ENCODE results near the gene CDC42BPB.
"Not testable (repeated sequence)": the region's sequence is repeated elsewhere in the genome, so short reads cannot be mapped to it uniquely, and the experiment has no call there.

Gene CDC42BPB

GRCh38 chr14:103052407-103052806, 4.9 kb downstream of the CDC42BPB start:
- DNase-seq (ENCODE audit: low spot score), result no peak

- DNase-seq (ENCODE audit: low spot score), result no peak
Measured at GRCh38 chr14:103050935-103051334, 6.4 kb downstream of the CDC42BPB start.

- not testable (repeated sequence) for DNase-seq (ENCODE audit: low spot score)
Measured at GRCh38 chr14:103047453-103047852, 9.9 kb downstream of the CDC42BPB start.

GRCh38 chr14:103045371-103045869, 11.9 kb downstream of the CDC42BPB start:
- no peak for DNase-seq (ENCODE audit: low spot score)

DNA sequence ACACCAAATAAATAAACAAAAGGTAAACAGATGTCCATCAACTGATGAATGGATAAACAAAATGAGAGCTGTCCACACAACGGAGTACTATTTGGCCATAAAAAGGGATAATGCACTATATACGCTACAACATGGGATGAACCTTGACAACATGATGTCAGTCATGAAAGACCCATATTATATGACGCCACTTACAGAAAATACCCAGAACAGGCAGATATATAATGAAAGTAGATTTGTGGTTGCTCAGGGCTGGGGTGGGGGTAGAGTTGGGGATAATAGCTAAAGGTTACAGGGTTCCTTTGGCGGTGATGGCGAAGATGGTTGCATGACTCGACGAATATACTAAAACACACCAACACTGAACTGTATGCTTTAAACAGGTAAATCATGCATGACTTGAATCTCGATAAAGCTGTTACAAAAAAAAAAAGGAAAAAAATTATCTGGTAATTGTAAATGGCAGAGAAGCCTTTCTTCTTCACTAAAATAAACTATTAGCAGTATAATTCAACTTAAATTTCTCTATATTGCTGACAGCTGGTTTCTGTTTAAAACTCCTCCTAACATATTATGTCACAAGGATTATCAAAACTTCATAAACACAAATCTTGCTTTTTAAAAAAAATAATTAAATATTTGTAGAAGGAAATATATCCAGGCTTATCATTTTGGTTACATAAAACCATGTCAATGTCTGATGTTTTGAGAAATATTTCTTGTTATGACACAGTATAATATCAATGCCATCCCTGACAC, 13.9 kb downstream of the CDC42BPB start:
- no peak for DNase-seq (ENCODE audit: low spot score)

GRCh38 chr14:103041464-103041863, 15.9 kb downstream of the CDC42BPB start:
- no peak for DNase-seq (ENCODE audit: low spot score)

DNA sequence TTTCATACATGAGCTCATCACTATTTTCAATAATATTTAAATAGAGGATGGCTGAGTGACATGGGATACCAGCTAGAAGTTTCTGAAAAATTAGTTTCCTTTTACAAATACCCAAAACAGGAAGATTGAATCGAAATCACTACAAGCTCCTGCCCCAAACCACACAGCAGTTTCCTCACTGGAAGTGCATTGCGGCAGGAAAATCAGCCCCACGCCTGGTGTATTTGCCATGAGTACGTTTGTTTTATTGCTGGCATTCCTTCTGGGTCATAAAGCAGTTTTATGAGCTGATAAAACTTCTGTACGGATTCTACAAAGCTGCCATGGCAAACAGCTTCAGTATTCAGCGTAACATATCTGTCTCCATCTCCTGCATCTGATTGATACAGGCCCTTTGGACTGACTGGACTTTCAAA, 23.7 kb downstream of the CDC42BPB start:
- DNase-seq (ENCODE audit: low spot score), result no peak

DNA sequence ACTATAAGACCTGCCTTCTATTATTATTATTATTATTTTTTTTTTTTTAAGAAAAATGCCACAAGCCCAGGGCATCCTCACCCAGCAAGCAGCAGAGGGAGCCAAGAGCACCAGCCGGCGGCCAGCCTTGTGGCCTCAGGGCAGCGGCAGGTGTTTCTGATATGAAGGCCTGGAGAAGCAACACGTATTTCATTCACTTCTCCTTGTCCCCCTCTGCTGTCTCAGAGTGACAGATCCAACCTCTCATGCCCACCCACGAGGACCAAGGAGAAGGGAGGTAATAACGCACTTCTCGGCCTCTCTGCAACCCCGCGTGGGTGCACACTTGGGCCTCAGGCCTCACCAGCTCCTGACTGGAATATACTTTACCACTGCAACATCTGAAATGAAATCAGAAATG, 25.4 kb downstream of the CDC42BPB start:
- DNase-seq (ENCODE audit: low spot score), result no peak

GRCh38 chr14:103031566-103031911, 25.8 kb downstream of the CDC42BPB start:
- no peak for DNase-seq (ENCODE audit: low spot score)

DNA sequence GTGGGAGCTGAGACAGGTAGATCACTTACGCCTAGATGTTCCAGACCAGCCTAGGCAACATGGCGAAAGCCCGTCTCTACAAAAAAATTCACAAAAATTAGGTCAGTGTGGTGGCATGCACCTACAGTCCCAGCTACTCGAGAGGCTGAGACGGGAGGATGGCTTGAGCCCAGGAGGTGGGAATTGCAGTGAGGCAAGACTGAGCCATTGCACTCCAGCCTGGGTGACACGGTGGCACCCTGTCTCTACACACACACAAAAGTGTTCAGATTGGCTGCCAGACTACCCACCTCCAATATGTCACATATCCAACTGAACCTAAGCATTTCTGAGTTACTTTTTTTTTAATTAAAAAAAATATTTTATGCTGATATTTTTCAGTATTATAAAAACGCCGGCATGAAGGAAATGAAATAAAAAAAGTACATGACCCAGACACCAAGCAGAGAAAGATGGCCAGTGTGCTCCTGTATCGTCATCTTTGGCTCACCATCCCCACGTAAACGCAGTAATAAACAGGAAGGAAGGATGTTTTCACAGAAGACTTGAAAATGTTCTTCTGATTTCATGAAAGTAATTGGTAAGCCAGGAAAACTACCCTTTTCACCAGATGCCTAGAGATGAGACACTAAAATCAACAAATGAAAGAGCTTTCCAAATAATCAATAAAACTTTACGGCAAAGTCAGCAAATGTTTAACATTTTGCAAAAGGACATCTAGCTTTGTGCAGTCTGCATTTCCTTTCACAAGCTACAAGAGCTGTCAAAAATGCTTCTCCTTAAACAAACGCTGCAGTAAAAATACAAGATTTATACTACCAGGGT, 26.4 kb downstream of the CDC42BPB start:
- DNase-seq (ENCODE audit: low spot score), result peak; percentile 40

DNA sequence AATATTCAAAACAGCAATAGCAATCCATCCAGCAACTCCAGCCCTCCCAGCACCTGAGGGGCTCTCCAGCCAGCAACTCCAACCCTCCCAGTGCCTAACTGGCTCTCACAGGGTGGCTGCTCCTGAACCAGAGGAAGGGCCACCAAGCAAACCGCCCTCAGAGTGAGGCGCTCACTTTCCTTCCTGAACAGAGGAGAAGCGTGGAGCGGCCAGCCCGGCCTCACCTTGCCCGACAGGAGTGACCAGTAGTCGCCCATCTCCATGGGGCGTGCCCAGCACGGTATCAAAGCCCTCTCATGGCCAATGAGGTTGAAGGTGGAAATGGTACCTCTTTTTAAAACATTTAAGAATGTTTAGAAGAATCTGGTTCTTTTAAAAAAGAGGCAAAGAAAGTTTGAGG, 27.4 kb downstream of the CDC42BPB start:
- DNase-seq (ENCODE audit: low spot score), result no peak

DNA sequence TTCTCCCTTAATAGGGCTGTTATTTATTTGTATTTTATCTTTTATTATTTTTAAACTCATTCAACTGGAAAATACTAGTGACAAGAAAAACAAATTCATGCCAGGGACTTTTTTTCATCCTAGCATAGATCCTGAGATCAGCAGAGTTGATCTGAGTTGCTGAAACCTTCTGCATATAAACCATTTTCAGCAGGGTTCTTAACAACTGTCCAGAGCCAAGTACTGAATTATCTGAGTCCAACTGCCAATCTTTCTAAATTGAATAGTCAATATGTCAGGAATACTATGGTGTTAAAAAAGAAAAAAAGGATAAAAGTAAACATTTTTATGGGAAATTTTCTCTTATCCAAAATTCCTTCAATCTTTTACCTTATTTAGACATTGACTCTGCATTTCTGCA, 28.6 kb downstream of the CDC42BPB start:
- no peak for DNase-seq (ENCODE audit: low spot score)

DNA sequence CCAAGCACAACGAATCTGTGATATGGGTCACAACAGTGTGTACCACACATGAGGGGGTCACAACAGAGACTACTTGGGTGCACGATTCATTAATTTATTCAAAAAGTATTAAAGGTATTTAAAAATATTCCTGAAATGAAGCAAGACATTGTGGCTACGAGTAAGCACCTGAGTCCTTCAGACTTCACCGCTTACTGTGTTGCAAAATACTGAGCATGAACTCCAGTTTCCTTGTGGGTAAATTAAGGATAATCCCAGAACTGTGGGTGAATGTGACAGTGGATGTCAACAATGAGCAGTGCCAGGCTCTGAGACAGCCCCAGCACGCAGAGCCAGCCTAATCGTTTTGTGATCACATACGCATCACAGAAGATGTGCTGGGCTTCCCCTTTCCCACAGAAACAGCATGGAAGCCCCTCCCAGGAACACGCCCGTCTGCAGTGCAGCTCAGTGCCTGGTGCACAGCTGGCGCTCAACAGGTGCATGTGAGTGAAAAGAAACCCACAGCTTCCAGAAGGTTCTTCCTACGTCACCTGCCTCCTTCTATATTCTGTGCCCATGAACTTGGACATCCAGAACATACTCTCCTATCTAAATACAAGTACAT, 29.1 kb downstream of the CDC42BPB start:
- DNase-seq (ENCODE audit: low spot score), result no peak

DNA sequence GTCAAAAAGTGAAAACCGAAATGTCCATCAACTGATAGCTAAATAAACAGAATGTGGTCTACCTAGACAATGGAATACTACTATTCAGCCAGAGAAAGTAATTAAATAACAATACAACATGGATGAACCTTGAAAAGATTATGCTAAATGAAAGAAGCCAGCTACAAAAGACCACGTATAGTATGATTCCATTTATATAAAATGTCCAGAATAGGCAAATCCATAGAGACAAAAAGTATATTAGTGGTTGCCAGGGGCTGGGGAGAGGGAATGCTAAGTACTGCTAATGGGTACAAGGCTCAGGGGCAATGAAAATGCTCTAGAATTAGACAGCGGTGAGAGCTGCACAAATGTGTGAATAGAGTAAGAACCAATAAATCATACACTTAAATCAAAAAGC, 29.9 kb downstream of the CDC42BPB start:
- no peak for DNase-seq (ENCODE audit: low spot score)

DNA sequence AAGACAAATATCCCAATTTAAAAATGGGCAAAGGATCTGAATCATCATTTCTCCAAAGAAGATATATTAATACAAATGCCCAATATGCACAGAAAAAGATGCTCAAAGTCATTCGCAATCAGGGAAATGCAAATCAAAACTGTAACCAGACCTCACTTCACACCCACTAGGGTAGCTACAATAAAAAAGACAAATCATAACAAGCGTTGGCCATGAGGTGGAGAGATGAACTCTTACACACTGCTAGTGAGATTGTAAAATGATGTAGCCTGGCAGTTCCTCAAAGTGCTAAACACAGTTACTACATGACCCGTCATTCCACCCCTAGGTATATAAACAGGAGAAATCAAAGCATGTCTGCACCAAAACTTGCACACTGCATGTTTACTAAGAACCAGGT, 30.4 kb downstream of the CDC42BPB start:
- DNase-seq (ENCODE audit: low spot score), result no peak

- not testable (repeated sequence) for DNase-seq (ENCODE audit: low spot score)
Measured at GRCh38 chr14:103026196-103026595, 31.2 kb downstream of the CDC42BPB start.

- peak; percentile 67 for DNase-seq (ENCODE audit: low spot score)
Measured at GRCh38 chr14:103023881-103024473, 33.4 kb downstream of the CDC42BPB start.

DNA sequence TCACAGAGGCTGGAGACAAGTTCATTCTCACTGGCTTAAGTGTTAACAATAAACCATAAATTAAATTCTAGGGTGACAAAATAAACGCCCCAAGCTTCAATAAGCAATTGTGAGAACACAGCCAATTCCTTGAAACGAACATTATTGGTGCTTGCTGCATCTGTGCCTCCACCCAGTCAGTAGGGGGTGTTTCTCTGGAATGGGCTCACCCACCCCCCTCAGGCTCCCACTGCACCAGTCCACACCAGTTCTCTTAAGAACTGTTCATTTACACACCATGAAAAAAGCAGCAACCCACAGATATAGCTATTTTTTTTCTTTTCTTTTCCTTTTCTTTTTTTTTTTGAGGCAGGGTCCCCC, 34.7 kb downstream of the CDC42BPB start:
- DNase-seq (ENCODE audit: low spot score), result no peak

DNA sequence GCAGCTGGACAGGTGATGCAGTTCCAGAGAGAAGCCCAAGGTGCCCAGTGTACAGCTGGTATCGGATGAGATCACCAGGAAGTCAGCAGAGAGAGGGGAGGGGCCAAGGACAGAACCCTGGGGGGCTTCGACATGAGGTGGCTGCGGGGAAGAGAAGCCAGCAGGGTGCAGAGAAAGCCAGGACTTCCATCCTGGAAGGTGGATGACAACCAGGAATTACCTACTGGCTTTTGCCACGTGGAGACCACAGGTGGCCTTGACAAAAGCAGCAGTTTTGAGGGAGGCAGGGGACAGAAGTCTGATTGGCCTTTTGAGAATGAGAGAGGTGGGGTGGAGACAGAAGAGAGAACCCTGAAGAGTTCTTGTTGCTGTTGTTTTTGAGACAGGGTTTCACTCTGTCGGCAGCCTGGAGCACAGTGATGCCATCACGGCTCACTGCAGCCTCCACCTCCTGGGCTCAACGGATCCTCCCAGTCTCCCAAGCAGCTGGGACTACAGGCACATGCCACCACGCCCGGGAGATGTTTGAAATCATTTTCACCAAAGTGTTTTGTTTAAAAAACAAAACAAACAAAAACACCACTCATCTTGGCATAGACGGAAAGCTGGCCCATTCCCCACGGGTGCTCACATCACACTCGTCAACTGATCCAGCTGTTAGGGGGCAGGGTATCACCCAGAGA, 35.2 kb downstream of the CDC42BPB start:
- no peak for DNase-seq (ENCODE audit: low spot score)

DNA sequence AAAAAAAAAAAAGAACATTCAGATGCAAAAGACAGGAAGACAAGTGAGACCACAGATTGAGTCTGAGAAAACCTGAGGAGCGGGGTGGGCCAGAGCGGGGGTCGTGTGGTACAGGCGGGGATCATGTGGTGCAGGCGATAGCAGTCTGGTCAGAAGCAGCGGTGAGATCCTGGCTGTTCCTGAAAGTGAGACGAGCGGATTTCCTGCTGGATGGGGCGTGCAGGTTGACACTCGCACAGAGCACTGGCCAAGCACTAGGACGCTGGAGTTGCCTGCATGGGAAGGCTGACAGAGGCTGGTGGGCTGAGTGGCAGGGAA, 35.7 kb downstream of the CDC42BPB start:
- DNase-seq (ENCODE audit: low spot score), result no peak

- DNase-seq (ENCODE audit: low spot score), result no peak
Measured at GRCh38 chr14:103020271-103021170, 36.8 kb downstream of the CDC42BPB start.
